Muscle of back (tissue), 13 donors: ENCODE measurements around the gene MMP15. TPM values are rescaled to one million over a fixed set of nuclear protein-coding genes. Genes with fewer than 3 reads are reported as not detected.
A peak's percentile ranks its signal among the peaks of the same experiment; 100 is the strongest.
"Not testable (repeated sequence)": the region's sequence is repeated elsewhere in the genome, so short reads cannot be mapped to it uniquely, and the experiment has no call there.

Experiments used
- DNase-seq, 3 donors: peaks; one replicate each; pipeline versions ENCODE4 v3.0.0 to v3.0.0-alpha.2; 2013
- long read RNA-seq, 9 donors: transcript quantifications; one replicate each; lab custom pipeline, GENCODE V29; 2026
- polyA plus RNA-seq, 10 donors: library from polyadenylated mRNA; unstranded; fragments of 120-200 nt; gene quantifications; one replicate each; pipeline ENCODE4 v1.2.1, GENCODE V29; 2013; ENCODE audit not compliant: insufficient read length in 10 of 10

Gene MMP15
- polyA plus RNA-seq: 10 to 100 TPM; 17.1 to 32.4 (median 23.8) TPM
- long read RNA-seq, donor 1, full-length matches to known transcripts: 5 of 5 reads
- long read RNA-seq, donor 1, partial matches to known transcripts: 0 of 5 reads
- long read RNA-seq, donor 1, other reads (novel, unspliced or antisense): 0 of 5 reads
- long read RNA-seq, donor 2, full-length matches to known transcripts: 1 of 1 reads
- long read RNA-seq, donor 2, partial matches to known transcripts: 0 of 1 reads
- long read RNA-seq, donor 2, other reads (novel, unspliced or antisense): 0 of 1 reads
- long read RNA-seq, donor 3: 0 reads
- long read RNA-seq, donor 4, full-length matches to known transcripts: 2 of 2 reads
- long read RNA-seq, donor 4, partial matches to known transcripts: 0 of 2 reads
- long read RNA-seq, donor 4, other reads (novel, unspliced or antisense): 0 of 2 reads
- long read RNA-seq, donor 5, full-length matches to known transcripts: 2 of 2 reads
- long read RNA-seq, donor 5, partial matches to known transcripts: 0 of 2 reads
- long read RNA-seq, donor 5, other reads (novel, unspliced or antisense): 0 of 2 reads
- long read RNA-seq, donor 6, full-length matches to known transcripts: 6 of 13 reads
- long read RNA-seq, donor 6, partial matches to known transcripts: 7 of 13 reads
- long read RNA-seq, donor 6, other reads (novel, unspliced or antisense): 0 of 13 reads
- long read RNA-seq, donor 7, full-length matches to known transcripts: 4 of 4 reads
- long read RNA-seq, donor 7, partial matches to known transcripts: 0 of 4 reads
- long read RNA-seq, donor 7, other reads (novel, unspliced or antisense): 0 of 4 reads
- long read RNA-seq, donor 8, full-length matches to known transcripts: 7 of 7 reads
- long read RNA-seq, donor 8, partial matches to known transcripts: 0 of 7 reads
- long read RNA-seq, donor 8, other reads (novel, unspliced or antisense): 0 of 7 reads
- long read RNA-seq, donor 9: 0 reads

- DNase-seq: peak in 2 of 3 donors; percentile 64 to 85
Measured at GRCh38 chr16:58025351-58026138, at the start of gene MMP15. Gene MMP15, plus strand, starts transcription at chr16:58025754. Its CDS starts 597 bp downstream, at chr16:58026351.

- no peak for DNase-seq
Measured at GRCh38 chr16:57976331-57976796, 49.2 kb upstream of the MMP15 start.

- DNase-seq: no peak
Measured at GRCh38 chr16:57977418-57978069, 48.0 kb upstream of the MMP15 start.

- not testable (repeated sequence) for DNase-seq
Measured at GRCh38 chr16:57978070-57978465, 47.5 kb upstream of the MMP15 start.

GRCh38 chr16:57979006-57979585 lies 46.5 kb upstream of the MMP15 start:
- DNase-seq: no peak

- no peak for DNase-seq
Measured at GRCh38 chr16:57981636-57982035, 43.9 kb upstream of the MMP15 start.

- DNase-seq: no peak
Measured at GRCh38 chr16:57982385-57982784, 43.2 kb upstream of the MMP15 start.

GRCh38 chr16:57984443-57985203 lies 40.9 kb upstream of the MMP15 start:
- DNase-seq: peak; percentile 48 to 78 (median 66)

GRCh38 chr16:57985204-57986181 lies 40.1 kb upstream of the MMP15 start:
- peak in 2 of 3 donors; percentile 6 to 45 for DNase-seq

GRCh38 chr16:57986196-57986595 lies 39.4 kb upstream of the MMP15 start:
- no peak for DNase-seq

GRCh38 chr16:57987441-57988177 lies 37.9 kb upstream of the MMP15 start:
- no peak for DNase-seq

GRCh38 chr16:57988929-57989328 lies 36.6 kb upstream of the MMP15 start:
- DNase-seq: no peak

- DNase-seq: no peak
Measured at GRCh38 chr16:57991551-57992059, 33.9 kb upstream of the MMP15 start.

- no peak for DNase-seq
Measured at GRCh38 chr16:57992084-57992483, 33.5 kb upstream of the MMP15 start.

GRCh38 chr16:57993438-57993837 lies 32.1 kb upstream of the MMP15 start:
- no peak for DNase-seq

- no peak for DNase-seq
Measured at GRCh38 chr16:57993897-57994296, 31.7 kb upstream of the MMP15 start.

- no peak for DNase-seq
Measured at GRCh38 chr16:57994361-57994760, 31.2 kb upstream of the MMP15 start.

GRCh38 chr16:57994778-57995177 lies 30.8 kb upstream of the MMP15 start:
- peak in 1 of 3 donors; percentile 18 for DNase-seq
